ENCODE results near the gene JAZF1.

GRCh38 chr7:28217143-28217542 is 36.5 kb upstream of the JAZF1 start:
- TF ChIP-seq CTCF (IDR thresholded peaks at IDR 0.05; ENCODE audit: low read depth, low read length, poor library complexity, severe bottlenecking) (no peak), EZH2phosphoT487 (IDR thresholded peaks at IDR 0.05; ENCODE audit: borderline replicate concordance, low read length) (no peak)

All from DOHH2 (cell line).